SK-N-SH treated with all-trans-retinoic acid at 6 μM for 48 hours (cell line): ENCODE results near the gene GREM1.

Experiments
- ATAC-seq: fragments of 200-7000 bp; cut with Tn5 transposase; 3 replicates; pipeline ENCODE4 v1.9.1; 2020; ENCODE audit warnings: mild to moderate bottlenecking, moderate library complexity
- ARNTL ChIP-seq: fragments of 450-650 bp; formaldehyde crosslinking; IDR thresholded peaks from 2 replicates; pipeline ENCODE4 v1.5.0; 2020; ENCODE audit warnings: low read depth, mild to moderate bottlenecking, moderate library complexity, borderline replicate concordance
- BACH2 ChIP-seq: fragments of 250-450 bp; sonication (Bioruptor Pico); IDR thresholded peaks from 2 replicates; pipeline ENCODE4 v1.9.0; 2021; ENCODE audit warnings: mild to moderate bottlenecking, borderline replicate concordance
- CREB5 ChIP-seq: fragments of 250-450 bp; sonication (Bioruptor Pico); IDR thresholded peaks from 2 replicates; pipeline ENCODE4 v1.5.1; 2020; ENCODE audit warnings: low read depth, mild to moderate bottlenecking, moderate library complexity
- CSDC2 ChIP-seq: fragments of 250-450 bp; sonication (Bioruptor Pico); IDR thresholded peaks from 2 replicates; pipeline ENCODE4 v1.5.0; 2020; ENCODE audit warnings: mild to moderate bottlenecking, moderate library complexity
- ESRRG ChIP-seq: fragments of 250-450 bp; sonication (Bioruptor Pico); IDR thresholded peaks from 2 replicates; pipeline ENCODE4 v1.6.1; 2021; ENCODE audit warnings: mild to moderate bottlenecking
- GLIS3 ChIP-seq: fragments of 250-450 bp; sonication (Bioruptor Pico); IDR thresholded peaks from 2 replicates; pipeline ENCODE4 v1.5.0; 2020; ENCODE audit warnings: mild to moderate bottlenecking, moderate library complexity
- ISL1 ChIP-seq: fragments of 250-450 bp; sonication (Bioruptor Pico); IDR thresholded peaks from 2 replicates; pipeline ENCODE4 v2.1.2; 2022; ENCODE audit warnings: mild to moderate bottlenecking, moderate library complexity
- OSR1 ChIP-seq: fragments of 250-450 bp; sonication (Bioruptor Pico); IDR thresholded peaks from 2 replicates; pipeline ENCODE4 v1.8.0; 2022; ENCODE audit warnings: moderate library complexity, mild to moderate bottlenecking, inconsistent platforms
- PPARA ChIP-seq: fragments of 250-450 bp; sonication (Bioruptor Pico); IDR thresholded peaks from 2 replicates; pipeline ENCODE4 v1.5.0; 2020; ENCODE audit warnings: mild to moderate bottlenecking, borderline replicate concordance
- SNAI2 ChIP-seq: fragments of 250-450 bp; sonication (Bioruptor Pico); IDR thresholded peaks from 2 replicates; pipeline ENCODE4 v1.5.0; 2020; ENCODE audit warnings: mild to moderate bottlenecking, moderate library complexity
- TCF4 ChIP-seq: fragments of 250-450 bp; sonication (Bioruptor Pico); IDR thresholded peaks from 2 replicates; pipeline ENCODE4 v1.8.0; 2021; ENCODE audit warnings: mild to moderate bottlenecking, moderate library complexity, borderline replicate concordance
- TOX ChIP-seq: fragments of 250-450 bp; sonication (Bioruptor Pico); IDR thresholded peaks from 2 replicates; pipeline ENCODE4 v1.8.0; 2021; ENCODE audit warnings: mild to moderate bottlenecking, moderate library complexity, borderline replicate concordance
- TSHZ2 ChIP-seq: fragments of 250-450 bp; sonication (Bioruptor Pico); IDR thresholded peaks from 2 replicates; pipeline ENCODE4 v1.5.0; 2020; ENCODE audit warnings: mild to moderate bottlenecking, moderate library complexity
- ZC3H10 ChIP-seq: fragments of 250-450 bp; sonication (Bioruptor Pico); IDR thresholded peaks from 2 replicates; pipeline ENCODE4 v1.5.1; 2021; ENCODE audit warnings: mild to moderate bottlenecking, moderate library complexity
- ZFP3 ChIP-seq: fragments of 250-450 bp; sonication (Bioruptor Pico); IDR thresholded peaks from 2 replicates; pipeline ENCODE4 v1.5.0; 2020; ENCODE audit warnings: mild to moderate bottlenecking, moderate library complexity
- ZFP30 ChIP-seq: fragments of 450-650 bp; formaldehyde crosslinking; IDR thresholded peaks from 2 replicates; pipeline ENCODE4 v1.5.0; 2022; ENCODE audit warnings: mild to moderate bottlenecking, moderate library complexity
- ZNF565 ChIP-seq: fragments of 450-650 bp; formaldehyde crosslinking; conservative IDR thresholded peaks from 2 replicates; pipeline ENCODE4 v1.5.0; 2020; ENCODE audit warnings: low read depth, mild to moderate bottlenecking, moderate library complexity
- ZNF70 ChIP-seq: fragments of 450-650 bp; formaldehyde crosslinking; IDR thresholded peaks from 2 replicates; pipeline ENCODE4 v1.5.0; 2020; ENCODE audit warnings: mild to moderate bottlenecking, moderate library complexity
- TF ChIP-seq, protein P1 (sequence below): fragments of 250-450 bp; sonication (Bioruptor Pico); IDR thresholded peaks from 2 replicates; pipeline ENCODE4 v1.8.0; 2021; ENCODE audit warnings: low read depth, mild to moderate bottlenecking, moderate library complexity, borderline replicate concordance
- TF ChIP-seq, protein P2 (sequence below): fragments of 250-450 bp; sonication (Bioruptor Pico); IDR thresholded peaks from 2 replicates; pipeline ENCODE4 v1.8.0; 2020; ENCODE audit warnings: mild to moderate bottlenecking, moderate library complexity, borderline replicate concordance
- TF ChIP-seq, protein P3 (sequence below): fragments of 250-450 bp; sonication (Bioruptor Pico); IDR thresholded peaks from 2 replicates; pipeline ENCODE4 v1.5.1; 2021; ENCODE audit warnings: mild to moderate bottlenecking, moderate library complexity

The GREM1 gene

GRCh38 chr15:32694222-32694983 is 23.4 kb upstream of the GREM1 start (continued):
- no peak for TF ChIP-seq PPARA (CRISPR knock-in tag)
- TF ChIP-seq, protein P1, sequence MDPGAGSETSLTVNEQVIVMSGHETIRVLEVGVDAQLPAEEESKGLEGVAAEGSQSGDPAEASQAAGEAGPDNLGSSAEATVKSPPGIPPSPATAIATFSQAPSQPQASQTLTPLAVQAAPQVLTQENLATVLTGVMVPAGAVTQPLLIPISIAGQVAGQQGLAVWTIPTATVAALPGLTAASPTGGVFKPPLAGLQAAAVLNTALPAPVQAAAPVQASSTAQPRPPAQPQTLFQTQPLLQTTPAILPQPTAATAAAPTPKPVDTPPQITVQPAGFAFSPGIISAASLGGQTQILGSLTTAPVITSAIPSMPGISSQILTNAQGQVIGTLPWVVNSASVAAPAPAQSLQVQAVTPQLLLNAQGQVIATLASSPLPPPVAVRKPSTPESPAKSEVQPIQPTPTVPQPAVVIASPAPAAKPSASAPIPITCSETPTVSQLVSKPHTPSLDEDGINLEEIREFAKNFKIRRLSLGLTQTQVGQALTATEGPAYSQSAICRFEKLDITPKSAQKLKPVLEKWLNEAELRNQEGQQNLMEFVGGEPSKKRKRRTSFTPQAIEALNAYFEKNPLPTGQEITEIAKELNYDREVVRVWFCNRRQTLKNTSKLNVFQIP (CRISPR knock-in tag), result no peak
- TF ChIP-seq, protein P2, sequence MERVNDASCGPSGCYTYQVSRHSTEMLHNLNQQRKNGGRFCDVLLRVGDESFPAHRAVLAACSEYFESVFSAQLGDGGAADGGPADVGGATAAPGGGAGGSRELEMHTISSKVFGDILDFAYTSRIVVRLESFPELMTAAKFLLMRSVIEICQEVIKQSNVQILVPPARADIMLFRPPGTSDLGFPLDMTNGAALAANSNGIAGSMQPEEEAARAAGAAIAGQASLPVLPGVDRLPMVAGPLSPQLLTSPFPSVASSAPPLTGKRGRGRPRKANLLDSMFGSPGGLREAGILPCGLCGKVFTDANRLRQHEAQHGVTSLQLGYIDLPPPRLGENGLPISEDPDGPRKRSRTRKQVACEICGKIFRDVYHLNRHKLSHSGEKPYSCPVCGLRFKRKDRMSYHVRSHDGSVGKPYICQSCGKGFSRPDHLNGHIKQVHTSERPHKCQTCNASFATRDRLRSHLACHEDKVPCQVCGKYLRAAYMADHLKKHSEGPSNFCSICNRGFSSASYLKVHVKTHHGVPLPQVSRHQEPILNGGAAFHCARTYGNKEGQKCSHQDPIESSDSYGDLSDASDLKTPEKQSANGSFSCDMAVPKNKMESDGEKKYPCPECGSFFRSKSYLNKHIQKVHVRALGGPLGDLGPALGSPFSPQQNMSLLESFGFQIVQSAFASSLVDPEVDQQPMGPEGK (CRISPR knock-in tag), result no peak
- TF ChIP-seq, all 23 proteins: peak for 0

DNA sequence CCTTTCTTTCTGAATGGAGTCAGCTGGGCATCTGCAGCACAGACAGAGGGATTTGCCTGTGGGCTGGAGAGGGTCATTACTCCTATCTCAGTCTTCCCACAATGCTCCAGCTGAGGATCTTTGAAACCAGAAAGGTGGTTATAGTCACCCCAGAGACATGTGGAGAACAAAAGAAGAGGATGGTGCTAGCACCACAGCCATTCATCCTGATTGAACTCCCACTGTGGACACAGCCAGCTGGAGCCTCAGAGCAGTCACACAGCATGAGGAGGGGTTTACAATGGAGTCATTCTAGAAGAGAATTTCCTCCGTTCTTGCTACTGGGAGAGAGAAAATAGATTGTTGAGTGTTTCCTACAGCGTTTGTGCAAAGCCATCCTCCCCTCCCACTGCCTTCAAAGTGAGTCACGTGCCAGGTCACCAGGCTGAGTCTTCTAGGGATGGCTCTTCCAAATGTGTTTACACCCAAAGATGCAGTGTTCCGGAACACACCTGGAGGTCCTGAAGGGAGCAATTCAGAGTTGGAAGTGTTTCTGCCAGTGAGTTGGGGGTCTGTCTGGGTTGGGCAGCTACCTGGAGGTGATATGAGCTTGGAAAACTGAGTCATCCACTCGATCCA is 18.9 kb upstream of the GREM1 start:
- TF ChIP-seq ZNF70 (CRISPR knock-in tag) (no peak), BACH2 (CRISPR knock-in tag) (no peak), ISL1 (no peak), ZC3H10 (CRISPR knock-in tag) (no peak), ARNTL (CRISPR knock-in tag) (no peak), PPARA (CRISPR knock-in tag) (no peak), ZFP3 (CRISPR knock-in tag) (no peak), TSHZ2 (CRISPR knock-in tag) (no peak), OSR1 (CRISPR knock-in tag) (no peak)
- TF ChIP-seq, protein P2 (CRISPR knock-in tag), result no peak
- ATAC-seq, result no peak

- no peak for TF ChIP-seq ESRRG (CRISPR knock-in tag)
- no peak for TF ChIP-seq PPARA (CRISPR knock-in tag)
- TF ChIP-seq TCF4 (CRISPR knock-in tag), result no peak
- TF ChIP-seq ZNF70 (CRISPR knock-in tag), result no peak
- TF ChIP-seq SNAI2 (CRISPR knock-in tag), result no peak
- TF ChIP-seq ZNF565 (CRISPR knock-in tag), result no peak
- no peak for TF ChIP-seq ZC3H10 (CRISPR knock-in tag)
- no peak for TF ChIP-seq ZFP30 (CRISPR knock-in tag)
- TF ChIP-seq CREB5 (CRISPR knock-in tag), result no peak
- TF ChIP-seq, protein P3, sequence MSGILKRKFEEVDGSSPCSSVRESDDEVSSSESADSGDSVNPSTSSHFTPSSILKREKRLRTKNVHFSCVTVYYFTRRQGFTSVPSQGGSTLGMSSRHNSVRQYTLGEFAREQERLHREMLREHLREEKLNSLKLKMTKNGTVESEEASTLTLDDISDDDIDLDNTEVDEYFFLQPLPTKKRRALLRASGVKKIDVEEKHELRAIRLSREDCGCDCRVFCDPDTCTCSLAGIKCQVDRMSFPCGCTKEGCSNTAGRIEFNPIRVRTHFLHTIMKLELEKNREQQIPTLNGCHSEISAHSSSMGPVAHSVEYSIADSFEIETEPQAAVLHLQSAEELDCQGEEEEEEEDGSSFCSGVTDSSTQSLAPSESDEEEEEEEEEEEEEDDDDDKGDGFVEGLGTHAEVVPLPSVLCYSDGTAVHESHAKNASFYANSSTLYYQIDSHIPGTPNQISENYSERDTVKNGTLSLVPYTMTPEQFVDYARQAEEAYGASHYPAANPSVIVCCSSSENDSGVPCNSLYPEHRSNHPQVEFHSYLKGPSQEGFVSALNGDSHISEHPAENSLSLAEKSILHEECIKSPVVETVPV, result no peak
- TF ChIP-seq CSDC2 (CRISPR knock-in tag), result no peak
- TF ChIP-seq, protein P2 (CRISPR knock-in tag), result no peak
- no peak for TF ChIP-seq TOX (CRISPR knock-in tag)
- TF ChIP-seq GLIS3, result no peak
- TF ChIP-seq BACH2 (CRISPR knock-in tag), result no peak
- ATAC-seq, result no peak
Measured at GRCh38 chr15:32700501-32701150, 17.2 kb upstream of the GREM1 start.
